Activated B cell treated with CpG ODN at 0.5 μM for 24 hours (primary cell): ENCODE measurements around the gene OLIG2. TPM values are rescaled to one million over a fixed set of nuclear protein-coding genes. Genes with fewer than 3 reads are reported as not detected.
A peak's percentile ranks its signal among the peaks of the same experiment; 100 is the strongest.

ENCODE experiments used
- ATAC-seq: fragments of 200-7000 bp; cut with Tn5 transposase; one replicate; pipeline ENCODE4 v1.10.0; 2021; ENCODE audit warnings: low read depth, mild to moderate bottlenecking, moderate library complexity
- CTCF ChIA-PET: fragments of 350-600 bp; sonication (Branson Sonifier 250); formaldehyde crosslinking; loops from one replicate; lab custom pipeline; 2021; ENCODE audit warnings: antibody characterized with exemption; lab: Charles Lee
- POLR2A ChIA-PET: fragments of 350-600 bp; sonication (Branson Sonifier 250); formaldehyde crosslinking; loops from one replicate; lab custom pipeline; 2021; ENCODE audit warnings: antibody characterized with exemption; lab: Charles Lee
- DNase-seq: peaks from one replicate; pipeline ENCODE4 v3.0.0; 2022
- H3K27ac Mint-ChIP-seq: one replicate; pipeline ENCODE4 v1.8.0; 2020; ENCODE audit warnings: mixed read lengths
- H3K27me3 Mint-ChIP-seq: one replicate; pipeline ENCODE4 v1.8.0; 2021; ENCODE audit warnings: mixed read lengths
- H3K36me3 Mint-ChIP-seq: one replicate; pipeline ENCODE4 v1.8.0; 2021; ENCODE audit warnings: low read depth, mixed read lengths
- H3K4me1 Mint-ChIP-seq: one replicate; pipeline ENCODE4 v1.8.0; 2021; ENCODE audit warnings: mixed read lengths
- H3K4me3 Mint-ChIP-seq: one replicate; pipeline ENCODE4 v1.8.0; 2020; ENCODE audit warnings: mild to moderate bottlenecking, mixed read lengths
- H3K9me3 Mint-ChIP-seq: one replicate; pipeline ENCODE4 v1.8.0; 2020; ENCODE audit warnings: mixed read lengths
- CTCF ChIP-seq: fragments of 200-600 bp; IDR thresholded peaks from one replicate; pipeline ENCODE4 v1.8.0; 2022; ENCODE audit warnings: antibody characterized with exemption, mild to moderate bottlenecking
- intact Hi-C: fragments of 100-400 bp; cut with micrococcal nuclease; formaldehyde crosslinking; loops from one replicate; pipeline ENCODE4 v1.15.1; 2024
- total RNA-seq: library from RNA; stranded (reverse); gene quantifications from 2 replicates; pipeline ENCODE4 v1.2.3, GENCODE V29; 2022

The OLIG2 gene
- total RNA-seq, 1 donor from 2014 or later: not detected

GRCh38 chr21:33028773-33029384 lies 3.1 kb downstream of the OLIG2 start:
- Mint-ChIP-seq H3K9me3 (no peaks in the 10 kb centered on the region), H3K36me3 (no peaks in the 10 kb centered on the region), H3K27ac (no peak overlapping the region), H3K4me1 (peaks cover 26% of the 10 kb centered on the region), H3K27me3 (peaks cover 54% of the 10 kb centered on the region), H3K4me3 (peak overlapping the region; percentile 25)
- no peak for TF ChIP-seq CTCF
- POLR2A ChIA-PET: interaction anchor here (1.0 kb wide), 1 partner anchor 9 kb away, joined by 3 read pairs; no protein-coding TSS in a partner anchor
- CTCF ChIA-PET: no interaction called here
- DNase-seq (no peak), ATAC-seq (no peak)
- intact Hi-C loops: loop anchor here (10.0 kb wide), 1 partner anchor 166 kb away; no protein-coding TSS in a partner anchor

GRCh38 chr21:33029385-33029921 lies 3.7 kb downstream of the OLIG2 start:
- CTCF ChIA-PET: no interaction called here

GRCh38 chr21:33029975-33030461 lies 4.3 kb downstream of the OLIG2 start:
- intact Hi-C loops: loop anchor here (10.0 kb wide), 1 partner anchor 165 kb away; no protein-coding TSS in a partner anchor
- Mint-ChIP-seq H3K27me3 (peaks cover 55% of the 10 kb centered on the region), H3K4me3 (no peak overlapping the region), H3K36me3 (no peaks in the 10 kb centered on the region), H3K9me3 (no peaks in the 10 kb centered on the region), H3K27ac (no peak overlapping the region), H3K4me1 (peaks cover 20% of the 10 kb centered on the region)
- no peak for DNase-seq
- no peak for TF ChIP-seq CTCF
- ChIA-PET POLR2A (no interaction called here), CTCF (no interaction called here)
- ATAC-seq: no peak

More at GRCh38 chr21:33029385-33029921, 3.7 kb downstream of the OLIG2 start:
- Mint-ChIP-seq H3K4me3 (no peak overlapping the region), H3K9me3 (no peaks in the 10 kb centered on the region), H3K27ac (no peak overlapping the region), H3K4me1 (peaks cover 21% of the 10 kb centered on the region), H3K27me3 (peaks cover 51% of the 10 kb centered on the region), H3K36me3 (no peaks in the 10 kb centered on the region)
- POLR2A ChIA-PET: interaction anchor here (1.0 kb wide), 1 partner anchor 9 kb away, joined by 3 read pairs; no protein-coding TSS in a partner anchor
- ATAC-seq (no peak), DNase-seq (no peak)
- intact Hi-C loops: loop anchor here (10.0 kb wide), 1 partner anchor 165 kb away; no protein-coding TSS in a partner anchor
- TF ChIP-seq CTCF: no peak

- Mint-ChIP-seq H3K36me3 (no peaks in the 10 kb centered on the region), H3K4me3 (no peak overlapping the region), H3K27ac (no peak overlapping the region), H3K9me3 (no peaks in the 10 kb centered on the region), H3K27me3 (peaks cover 58% of the 10 kb centered on the region), H3K4me1 (peaks cover 20% of the 10 kb centered on the region)
- no peak for ATAC-seq
- no peak for DNase-seq
- no peak for TF ChIP-seq CTCF
- intact Hi-C loops: no loop called here
- CTCF ChIA-PET: no interaction called here
- POLR2A ChIA-PET: no interaction called here
These were observed 4.9 kb downstream of the OLIG2 start for GRCh38 chr21:33030633-33031032.

- ATAC-seq (no peak), DNase-seq (no peak)
- no peak overlapping the region for H3K27ac Mint-ChIP-seq
- POLR2A ChIA-PET: no interaction called here
- TF ChIP-seq CTCF: no peak
- peaks cover 16% of the 10 kb centered on the region for H3K4me1 Mint-ChIP-seq
- no peaks in the 10 kb centered on the region for H3K9me3 Mint-ChIP-seq
- CTCF ChIA-PET: no interaction called here
- intact Hi-C loops: no loop called here
- H3K4me3 Mint-ChIP-seq: no peak overlapping the region
- peaks cover 52% of the 10 kb centered on the region for H3K27me3 Mint-ChIP-seq
- no peaks in the 10 kb centered on the region for H3K36me3 Mint-ChIP-seq
These were observed 5.6 kb downstream of the OLIG2 start for GRCh38 chr21:33031152-33031911.
